Natural killer cell (primary cell): Measurements from ENCODE around the gene FGF3. TPM values are rescaled to one million over a fixed set of nuclear protein-coding genes. Genes with fewer than 3 reads are reported as not detected.

Source experiments
- ATAC-seq, 3 donors: fragments of 150-1000 bp in 2 of 3; fragments of 200-7000 bp in 1 of 3; cut with Tn5 transposase; 1 replicate in 1 of 3; 2 replicates in 2 of 3; pipeline ENCODE4 v1.10.0; 2021; ENCODE audit warnings: mild to moderate bottlenecking in 2 of 3, moderate library complexity in 2 of 3
- DNase-seq, 2 donors: peaks; one replicate each; pipeline versions ENCODE4 v3.0.0 to v3.0.0-alpha.2; 2013 to 2021; ENCODE audit warnings: mixed read lengths in 1 of 2
- H3K27ac ChIP-seq: one replicate; pipeline ENCODE4 v1.5.1; 2013; ENCODE audit warnings: mild to moderate bottlenecking, low read length
- H3K27me3 ChIP-seq: one replicate; pipeline ENCODE4 v1.6.1; 2013; ENCODE audit warnings: low read length; ENCODE audit not compliant: control insufficient read depth, insufficient read depth
- H3K36me3 ChIP-seq: one replicate; pipeline ENCODE4 v1.6.1; 2013; ENCODE audit warnings: low read length; ENCODE audit not compliant: control insufficient read depth, insufficient read depth
- H3K4me1 ChIP-seq: one replicate; pipeline ENCODE4 v1.6.1; 2013; ENCODE audit warnings: low read length; ENCODE audit not compliant: control insufficient read depth, insufficient read depth
- H3K4me3 ChIP-seq: one replicate; pipeline ENCODE4 v1.5.1; 2013; ENCODE audit warnings: low read length
- H3K9me3 ChIP-seq: one replicate; pipeline ENCODE4 v1.6.1; 2013; ENCODE audit warnings: low read length; ENCODE audit not compliant: control insufficient read depth, insufficient read depth
- H3K27ac Mint-ChIP-seq, 2 donors: one replicate each; pipeline ENCODE4 v1.8.0; 2022; ENCODE audit warnings: mild to moderate bottlenecking in 2 of 2, mixed read lengths in 2 of 2, moderate library complexity in 1 of 2
- H3K27me3 Mint-ChIP-seq, 2 donors: one replicate each; pipeline ENCODE4 v1.8.0; 2022; ENCODE audit warnings: low read depth in 2 of 2, mixed read lengths in 2 of 2
- H3K36me3 Mint-ChIP-seq: one replicate; pipeline ENCODE4 v1.8.0; 2022; ENCODE audit warnings: mixed read lengths
- H3K4me1 Mint-ChIP-seq, 2 donors: one replicate each; pipeline ENCODE4 v1.8.0; 2022; ENCODE audit warnings: mixed read lengths in 2 of 2
- H3K4me3 Mint-ChIP-seq: one replicate; pipeline ENCODE4 v1.8.0; 2022; ENCODE audit warnings: mild to moderate bottlenecking, moderate library complexity, mixed read lengths
- H3K9me3 Mint-ChIP-seq, 2 donors: one replicate each; pipeline ENCODE4 v1.8.0; 2022; ENCODE audit warnings: mixed read lengths in 2 of 2
- CTCF ChIP-seq: fragments of 200-600 bp; IDR thresholded peaks from one replicate; pipeline ENCODE4 v1.8.0; 2022; ENCODE audit warnings: antibody characterized with exemption
- WGBS: methylation state at CpG from one replicate; pipeline ENCODE4 v1.1.7; 2013; ENCODE audit warnings: missing lambda C conversion rate; ENCODE audit not compliant: insufficient coverage; 5-methylcytosine and 5-hydroxymethylcytosine counted together
- intact Hi-C: fragments of 100-400 bp; cut with micrococcal nuclease; formaldehyde crosslinking; loops from one replicate; pipeline ENCODE4 v1.14.2; 2022
- total RNA-seq, 4 donors: library from RNA; stranded (reverse); fragments of 120-200 nt in 1 of 4; gene quantifications; one replicate each; pipeline versions ENCODE4 v1.2.3 to v1.2.4, GENCODE V29; 2013 to 2022

FGF3 gene
- total RNA-seq, 3 donors from 2014 or later (not counting 1 experiment from before 2014, with no cell fraction given) = not detected

GRCh38 chr11:69862331-69862771 is 43.1 kb upstream of the FGF3 start:
- Histone ChIP-seq H3K36me3 (no peaks in the 10 kb centered on the region), H3K27me3 (no peaks in the 10 kb centered on the region), H3K27ac (no peak overlapping the region), H3K4me3 (no peak overlapping the region), H3K4me1 (no peaks in the 10 kb centered on the region), H3K9me3 (no peaks in the 10 kb centered on the region)
- Mint-ChIP-seq H3K4me1 (no peaks in the 10 kb centered on the region), H3K27me3 (peaks cover 20 to 28% of the 10 kb centered on the region in 2 donors), H3K27ac (no peak overlapping the region), H3K36me3 (no peaks in the 10 kb centered on the region), H3K9me3 (no peaks in the 10 kb centered on the region), H3K4me3 (no peak overlapping the region)
- no peak for ATAC-seq
- intact Hi-C loops = no loop called here
- 43% methylated on average over 19 of the region's 19 CpGs for WGBS
- no peak for TF ChIP-seq CTCF
- DNase-seq = no peak

DNA sequence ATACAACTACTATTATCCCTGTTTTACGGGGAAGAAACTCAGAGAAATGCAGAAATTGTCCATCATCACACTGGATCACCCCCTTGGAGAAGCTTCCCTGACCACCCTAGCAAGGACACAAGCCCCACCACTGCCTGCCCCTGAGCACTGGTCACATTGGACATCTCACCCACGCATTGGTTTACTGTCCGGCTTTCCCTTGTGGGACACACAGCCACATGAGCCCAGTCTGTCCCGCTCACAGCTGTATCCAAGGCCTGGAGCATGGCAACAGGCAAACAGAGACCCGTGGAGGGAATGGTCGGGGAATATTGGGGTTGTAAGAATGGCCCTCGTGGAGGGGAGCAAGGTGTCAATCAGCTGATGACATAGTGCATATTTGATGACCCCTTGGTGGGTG is 42.7 kb upstream of the FGF3 start:
- DNase-seq (no peak), ATAC-seq (no peak)
- no peaks in the 10 kb centered on the region for H3K27me3 ChIP-seq
- 78% methylated on average over 7 of the region's 7 CpGs for WGBS
- Mint-ChIP-seq H3K36me3 (no peaks in the 10 kb centered on the region), H3K4me1 (no peaks in the 10 kb centered on the region), H3K27me3 (peaks cover 21 to 28% of the 10 kb centered on the region in 2 donors), H3K9me3 (no peaks in the 10 kb centered on the region), H3K4me3 (no peak overlapping the region), H3K27ac (no peak overlapping the region)
- no peaks in the 10 kb centered on the region for H3K9me3 ChIP-seq
- H3K36me3 ChIP-seq = no peaks in the 10 kb centered on the region
- intact Hi-C loops = no loop called here
- TF ChIP-seq CTCF = no peak
- H3K27ac ChIP-seq = no peak overlapping the region
- no peaks in the 10 kb centered on the region for H3K4me1 ChIP-seq
- no peak overlapping the region for H3K4me3 ChIP-seq

GRCh38 chr11:69860796-69861445 is 41.7 kb upstream of the FGF3 start:
- no peaks in the 10 kb centered on the region for H3K9me3 ChIP-seq
- H3K4me1 ChIP-seq = no peaks in the 10 kb centered on the region
- H3K27me3 Mint-ChIP-seq = peaks cover 20 to 33% of the 10 kb centered on the region in 2 donors
- ATAC-seq (no peak), DNase-seq (no peak)
- no peaks in the 10 kb centered on the region for H3K9me3 Mint-ChIP-seq
- no peaks in the 10 kb centered on the region for H3K36me3 ChIP-seq
- H3K27ac ChIP-seq = no peak overlapping the region
- no peak for TF ChIP-seq CTCF
- 83% methylated on average over 9 of the region's 9 CpGs for WGBS
- no peak overlapping the region for H3K27ac Mint-ChIP-seq
- H3K4me1 Mint-ChIP-seq = no peaks in the 10 kb centered on the region
- H3K4me3 ChIP-seq = no peak overlapping the region
- intact Hi-C loops = no loop called here
- H3K4me3 Mint-ChIP-seq = no peak overlapping the region
- H3K36me3 Mint-ChIP-seq = no peaks in the 10 kb centered on the region
- no peaks in the 10 kb centered on the region for H3K27me3 ChIP-seq

DNA sequence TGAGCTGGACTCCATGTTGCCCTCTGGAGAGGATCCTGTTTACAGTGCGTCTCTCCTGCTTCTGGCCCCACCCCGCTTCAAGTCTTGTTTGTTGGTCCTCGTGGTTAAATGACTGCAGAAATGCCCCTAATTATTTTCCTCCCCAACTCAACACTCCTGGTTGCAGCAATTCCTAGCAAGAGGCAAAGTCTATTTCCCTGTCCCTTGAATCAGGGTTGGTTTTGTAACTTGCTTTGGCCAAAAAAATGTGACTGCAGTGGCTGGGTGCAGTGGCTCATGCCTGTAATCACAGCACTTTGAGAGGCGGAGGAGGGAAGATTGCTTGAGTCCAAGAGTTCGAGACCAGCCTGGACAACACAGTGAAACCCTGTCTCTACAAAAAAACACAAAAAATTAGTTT is 41.0 kb upstream of the FGF3 start:
- Histone ChIP-seq H3K27ac (no peak overlapping the region), H3K4me1 (no peaks in the 10 kb centered on the region), H3K27me3 (no peaks in the 10 kb centered on the region), H3K4me3 (no peak overlapping the region), H3K36me3 (no peaks in the 10 kb centered on the region), H3K9me3 (no peaks in the 10 kb centered on the region)
- Mint-ChIP-seq H3K4me1 (no peaks in the 10 kb centered on the region), H3K36me3 (no peaks in the 10 kb centered on the region), H3K27me3 (peaks cover 20 to 34% of the 10 kb centered on the region in 2 donors), H3K27ac (no peak overlapping the region), H3K9me3 (no peaks in the 10 kb centered on the region), H3K4me3 (no peak overlapping the region)
- no peak for ATAC-seq
- 73% methylated on average over 5 of the region's 5 CpGs for WGBS
- no peak for DNase-seq
- TF ChIP-seq CTCF = no peak
- intact Hi-C loops = no loop called here
